Liver (tissue), 9 donors: Measurements from ENCODE around the gene ALDH1A1. TPM values are rescaled to one million over a fixed set of nuclear protein-coding genes. Genes with fewer than 3 reads are reported as not detected.

Source experiments
- DNase-seq: peaks from one replicate; pipeline ENCODE4 v3.0.0-alpha.2; 2017; ENCODE audit warnings: low spot score
- H3K27ac ChIP-seq, 2 donors: one replicate each; pipeline ENCODE4 v1.7.0; 2013; ENCODE audit warnings: inconsistent platforms in 2 of 2, low read length in 2 of 2, control low read depth in 1 of 2, low read depth in 1 of 2, mild to moderate bottlenecking in 1 of 2
- H3K27me3 ChIP-seq, 4 donors: one replicate each; pipeline versions ENCODE4 v1.6.1 to v1.7.0; 2013; ENCODE audit warnings: low read length in 3 of 4, inconsistent platforms in 1 of 4, mild to moderate bottlenecking in 1 of 4, moderate library complexity in 1 of 4; ENCODE audit not compliant: control insufficient read depth in 4 of 4, insufficient read depth in 4 of 4
- H3K36me3 ChIP-seq, 4 donors: one replicate each; pipeline versions ENCODE4 v1.6.1 to v1.7.0; 2013; ENCODE audit warnings: low read length in 3 of 4, mild to moderate bottlenecking in 3 of 4, low read depth in 1 of 4, moderate library complexity in 1 of 4; ENCODE audit not compliant: control insufficient read depth in 4 of 4, insufficient read depth in 3 of 4
- H3K4me1 ChIP-seq, 4 donors: one replicate each; pipeline versions ENCODE4 v1.6.1 to v1.7.0; 2013; ENCODE audit warnings: low read length in 3 of 4, mild to moderate bottlenecking in 3 of 4, moderate library complexity in 1 of 4; ENCODE audit not compliant: control insufficient read depth in 4 of 4, insufficient read depth in 4 of 4
- H3K4me3 ChIP-seq, 3 donors: one replicate each; pipeline versions ENCODE4 v1.6.1 to v1.7.0; 2013; ENCODE audit warnings: low read length in 3 of 3, control low read depth in 1 of 3, low read depth in 1 of 3, mild to moderate bottlenecking in 1 of 3
- H3K9ac ChIP-seq, 2 donors: one replicate each; pipeline ENCODE4 v1.7.0; 2013; ENCODE audit warnings: low read length in 2 of 2, mild to moderate bottlenecking in 2 of 2, moderate library complexity in 2 of 2, control low read depth in 1 of 2, low read depth in 1 of 2
- H3K9me3 ChIP-seq, 4 donors: one replicate each; pipeline versions ENCODE4 v1.6.1 to v1.7.0; 2013; ENCODE audit warnings: low read length in 3 of 4; ENCODE audit not compliant: control insufficient read depth in 4 of 4
- FOXA1 ChIP-seq: IDR thresholded peaks from 2 replicates; pipeline ENCODE4 v1.6.1; 2016; ENCODE audit warnings: antibody characterized with exemption
- FOXA2 ChIP-seq: IDR thresholded peaks from 2 replicates; pipeline ENCODE4 v1.6.1; 2016; ENCODE audit warnings: antibody characterized with exemption
- GABPA ChIP-seq, 2 donors: IDR thresholded peaks in 1 of 2; conservative IDR thresholded peaks in 1 of 2; 2 replicates each; pipeline ENCODE4 v1.6.1; 2016; ENCODE audit warnings: antibody characterized with exemption in 2 of 2, mild to moderate bottlenecking in 1 of 2, moderate library complexity in 1 of 2
- HNF4A ChIP-seq, 2 donors: conservative IDR thresholded peaks; 2 replicates each; pipeline ENCODE4 v1.6.1; 2016; ENCODE audit warnings: antibody characterized with exemption in 2 of 2, mild to moderate bottlenecking in 2 of 2
- HNF4G ChIP-seq: IDR thresholded peaks from 2 replicates; pipeline ENCODE4 v1.6.1; 2016; ENCODE audit warnings: antibody characterized with exemption
- NR2F2 ChIP-seq: IDR thresholded peaks from 2 replicates; pipeline ENCODE4 v1.6.1; 2016; ENCODE audit warnings: antibody characterized with exemption
- RXRA ChIP-seq, 2 donors: IDR thresholded peaks; 2 replicates each; pipeline ENCODE4 v1.6.1; 2017 to 2018; ENCODE audit warnings: antibody characterized with exemption in 2 of 2, mild to moderate bottlenecking in 1 of 2
- SP1 ChIP-seq: IDR thresholded peaks from 2 replicates; pipeline ENCODE4 v1.6.1; 2018; ENCODE audit warnings: antibody characterized with exemption, mild to moderate bottlenecking
- ZBTB33 ChIP-seq: IDR thresholded peaks from 2 replicates; pipeline ENCODE4 v1.6.1; 2016; ENCODE audit warnings: antibody characterized with exemption
- WGBS: extraction: QIAGEN DNeasy Blood & Tissue Kit; methylation state at CpG from one replicate; pipeline ENCODE4 v1.1.7; 2013; 5-methylcytosine and 5-hydroxymethylcytosine counted together
- polyA plus RNA-seq, 2 donors: library from polyadenylated mRNA; stranded (reverse) in 1 of 2; unstranded in 1 of 2; fragments of 200-250 nt in 1 of 2; fragments of >200 nt in 1 of 2; fragmentation: Nextera tagmentation in 1 of 2; extraction: Ambion mirVana in 1 of 2; gene quantifications; one replicate each; pipeline versions ENCODE4 v1.2.1 to v1.2.3, GENCODE V29; 2013 to 2015
- total RNA-seq, 2 donors: library from RNA; depleted of rRNA; stranded (reverse); fragments of >200 nt; gene quantifications; one replicate each; pipeline ENCODE4 v1.2.3, GENCODE V29; 2014
- TF ChIP-seq, protein P1 (sequence below): IDR thresholded peaks from 2 replicates; pipeline ENCODE4 v1.6.1; 2016; ENCODE audit warnings: antibody characterized with exemption, mild to moderate bottlenecking
- TF ChIP-seq, protein P2 (sequence below): fragments of 150-350 bp; IDR thresholded peaks from 2 replicates; pipeline ENCODE4 v1.5.1; 2017; ENCODE audit warnings: improper control_type of control experiment, low read depth, low read length; ENCODE audit not compliant: missing input control
- donor health status: healthy.
- donor health status: healthy.
- donor health status: healthy.
- donor health status: healthy.
- donor health status: healthy.

ALDH1A1 gene
- total and polyA plus RNA-seq, 4 donors: 118 to 433 (median 193) TPM

GRCh38 chr9:72905514-72906480 lies 47.1 kb downstream of the ALDH1A1 start:
- Histone ChIP-seq H3K9ac (no peak overlapping the region), H3K27ac (no peak overlapping the region), H3K27me3 (no peaks in the 10 kb centered on the region), H3K4me3 (no peak overlapping the region), H3K9me3 (no peaks in the 10 kb centered on the region), H3K4me1 (peaks cover 0 to 4% (median under 1%) of the 10 kb centered on the region in 4 donors), H3K36me3 (peaks cover 2 to 58% (median 44%) of the 10 kb centered on the region in 4 donors)
- DNase-seq: no peak
- 83% methylated on average over 3 of the region's 3 CpGs for WGBS
- no peak for TF ChIP-seq NR2F2
- no peak for TF ChIP-seq ZBTB33
- no peak for TF ChIP-seq HNF4G
- TF ChIP-seq, protein P1, sequence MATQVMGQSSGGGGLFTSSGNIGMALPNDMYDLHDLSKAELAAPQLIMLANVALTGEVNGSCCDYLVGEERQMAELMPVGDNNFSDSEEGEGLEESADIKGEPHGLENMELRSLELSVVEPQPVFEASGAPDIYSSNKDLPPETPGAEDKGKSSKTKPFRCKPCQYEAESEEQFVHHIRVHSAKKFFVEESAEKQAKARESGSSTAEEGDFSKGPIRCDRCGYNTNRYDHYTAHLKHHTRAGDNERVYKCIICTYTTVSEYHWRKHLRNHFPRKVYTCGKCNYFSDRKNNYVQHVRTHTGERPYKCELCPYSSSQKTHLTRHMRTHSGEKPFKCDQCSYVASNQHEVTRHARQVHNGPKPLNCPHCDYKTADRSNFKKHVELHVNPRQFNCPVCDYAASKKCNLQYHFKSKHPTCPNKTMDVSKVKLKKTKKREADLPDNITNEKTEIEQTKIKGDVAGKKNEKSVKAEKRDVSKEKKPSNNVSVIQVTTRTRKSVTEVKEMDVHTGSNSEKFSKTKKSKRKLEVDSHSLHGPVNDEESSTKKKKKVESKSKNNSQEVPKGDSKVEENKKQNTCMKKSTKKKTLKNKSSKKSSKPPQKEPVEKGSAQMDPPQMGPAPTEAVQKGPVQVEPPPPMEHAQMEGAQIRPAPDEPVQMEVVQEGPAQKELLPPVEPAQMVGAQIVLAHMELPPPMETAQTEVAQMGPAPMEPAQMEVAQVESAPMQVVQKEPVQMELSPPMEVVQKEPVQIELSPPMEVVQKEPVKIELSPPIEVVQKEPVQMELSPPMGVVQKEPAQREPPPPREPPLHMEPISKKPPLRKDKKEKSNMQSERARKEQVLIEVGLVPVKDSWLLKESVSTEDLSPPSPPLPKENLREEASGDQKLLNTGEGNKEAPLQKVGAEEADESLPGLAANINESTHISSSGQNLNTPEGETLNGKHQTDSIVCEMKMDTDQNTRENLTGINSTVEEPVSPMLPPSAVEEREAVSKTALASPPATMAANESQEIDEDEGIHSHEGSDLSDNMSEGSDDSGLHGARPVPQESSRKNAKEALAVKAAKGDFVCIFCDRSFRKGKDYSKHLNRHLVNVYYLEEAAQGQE: no peak
- no peak for TF ChIP-seq RXRA (IDR thresholded peaks at IDR 0.05)
- TF ChIP-seq GABPA (IDR thresholded peaks at IDR 0.05 in 1 of 2, conservative IDR thresholded peaks at IDR 0.05 in 1 of 2): no peak
- no peak for TF ChIP-seq FOXA1
- TF ChIP-seq, protein P2, sequence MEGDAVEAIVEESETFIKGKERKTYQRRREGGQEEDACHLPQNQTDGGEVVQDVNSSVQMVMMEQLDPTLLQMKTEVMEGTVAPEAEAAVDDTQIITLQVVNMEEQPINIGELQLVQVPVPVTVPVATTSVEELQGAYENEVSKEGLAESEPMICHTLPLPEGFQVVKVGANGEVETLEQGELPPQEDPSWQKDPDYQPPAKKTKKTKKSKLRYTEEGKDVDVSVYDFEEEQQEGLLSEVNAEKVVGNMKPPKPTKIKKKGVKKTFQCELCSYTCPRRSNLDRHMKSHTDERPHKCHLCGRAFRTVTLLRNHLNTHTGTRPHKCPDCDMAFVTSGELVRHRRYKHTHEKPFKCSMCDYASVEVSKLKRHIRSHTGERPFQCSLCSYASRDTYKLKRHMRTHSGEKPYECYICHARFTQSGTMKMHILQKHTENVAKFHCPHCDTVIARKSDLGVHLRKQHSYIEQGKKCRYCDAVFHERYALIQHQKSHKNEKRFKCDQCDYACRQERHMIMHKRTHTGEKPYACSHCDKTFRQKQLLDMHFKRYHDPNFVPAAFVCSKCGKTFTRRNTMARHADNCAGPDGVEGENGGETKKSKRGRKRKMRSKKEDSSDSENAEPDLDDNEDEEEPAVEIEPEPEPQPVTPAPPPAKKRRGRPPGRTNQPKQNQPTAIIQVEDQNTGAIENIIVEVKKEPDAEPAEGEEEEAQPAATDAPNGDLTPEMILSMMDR: no peak

DNA sequence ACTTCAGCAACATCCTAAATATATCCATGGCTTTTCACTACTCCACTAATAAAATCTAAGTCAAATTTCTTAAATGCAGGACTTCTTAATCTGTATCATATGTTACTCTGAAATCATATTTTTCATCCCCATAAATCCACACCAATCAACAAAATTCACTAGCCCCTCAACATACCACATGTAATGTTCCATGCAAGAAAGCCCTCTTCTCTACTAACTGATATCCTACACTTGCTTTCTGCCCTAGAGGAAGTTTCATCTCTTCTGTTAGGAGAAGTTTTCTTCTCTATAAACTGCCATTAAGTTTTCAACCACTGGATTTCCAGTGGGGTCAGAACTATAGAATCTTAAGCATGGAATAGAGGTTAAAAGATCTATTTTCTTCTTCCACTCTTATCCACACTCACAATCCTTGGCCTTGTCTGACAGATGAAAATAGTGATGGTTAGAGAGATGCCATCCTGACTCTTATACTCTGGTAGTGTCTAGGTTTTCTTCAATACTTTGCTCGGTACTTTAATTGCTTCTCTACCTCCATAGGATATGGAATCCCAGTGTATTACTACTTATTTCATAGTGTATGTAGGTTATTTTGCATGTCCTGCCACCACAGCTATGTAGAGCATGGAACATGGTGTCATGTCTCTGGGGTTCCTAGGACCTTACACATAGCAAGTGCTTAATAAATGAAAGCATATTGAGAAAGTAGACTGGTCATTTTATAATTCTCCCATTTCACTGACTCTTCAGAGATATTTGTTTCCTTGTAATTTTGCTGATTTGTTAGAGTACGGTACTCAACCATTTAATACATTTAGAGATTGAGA lies 48.4 kb downstream of the ALDH1A1 start:
- H3K27ac ChIP-seq: no peak overlapping the region
- TF ChIP-seq NR2F2: no peak
- no peak for TF ChIP-seq HNF4A (conservative IDR thresholded peaks at IDR 0.05)
- no peak for TF ChIP-seq SP1
- no peak for TF ChIP-seq FOXA2
- H3K27me3 ChIP-seq: no peaks in the 10 kb centered on the region
- H3K4me3 ChIP-seq: no peak overlapping the region
- no peaks in the 10 kb centered on the region for H3K9me3 ChIP-seq
- H3K4me1 ChIP-seq: peaks cover 0 to 4% (median under 1%) of the 10 kb centered on the region in 4 donors
- no peak overlapping the region for H3K9ac ChIP-seq
- H3K36me3 ChIP-seq: peaks cover 4 to 59% (median 49%) of the 10 kb centered on the region in 4 donors
- DNase-seq: no peak
- WGBS: 74% methylated on average over 2 of the region's 2 CpGs
